ENCODE data around the gene IFIT1B. TPM values are rescaled to one million over a fixed set of nuclear protein-coding genes. Genes with fewer than 3 reads are reported as not detected.

Gene IFIT1B
- total and polyA plus RNA-seq, 10 of the 15 experiments (the other 5 are each of a cell fraction or from before 2014, with no cell fraction given): 0.04 TPM; not detected in 9

DNA sequence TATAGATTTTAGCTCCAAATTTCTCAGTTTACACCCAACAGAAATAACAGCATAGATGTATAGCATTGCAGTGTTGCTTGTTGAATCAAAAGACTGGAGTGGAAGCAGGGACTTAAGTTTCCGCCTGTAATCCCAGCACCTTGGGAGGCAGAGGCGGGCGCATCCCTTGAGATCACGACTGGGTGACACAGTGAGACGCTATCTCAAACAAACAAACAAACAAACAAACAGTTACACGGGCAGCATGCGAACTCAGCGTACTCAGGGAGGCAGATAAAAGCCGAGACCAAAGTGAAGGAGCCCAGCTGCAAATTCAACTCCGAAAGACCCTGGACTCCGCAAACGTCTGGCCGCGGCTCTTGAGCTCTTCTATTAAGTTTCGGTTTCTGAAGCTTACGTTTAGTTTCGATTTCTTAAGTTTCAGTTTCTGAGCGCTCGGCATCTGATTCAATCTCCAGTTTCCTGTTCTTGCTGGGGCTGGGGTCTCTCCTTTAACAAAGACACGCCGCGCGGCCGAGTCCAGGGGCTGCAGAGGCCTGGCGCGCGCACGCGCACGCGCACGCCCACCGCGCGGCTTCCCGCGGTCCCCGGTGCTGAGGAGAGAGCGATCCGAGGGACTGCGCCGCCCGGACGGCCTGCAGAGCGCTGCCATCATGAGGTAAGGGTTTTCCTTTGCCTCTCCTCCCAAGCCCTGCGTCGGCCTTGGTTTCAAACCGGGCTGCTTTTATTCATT, 36.5 kb downstream of the IFIT1B start, which contains the start of gene IFIT5 (continued):
- TF ChIP-seq, protein P1, sequence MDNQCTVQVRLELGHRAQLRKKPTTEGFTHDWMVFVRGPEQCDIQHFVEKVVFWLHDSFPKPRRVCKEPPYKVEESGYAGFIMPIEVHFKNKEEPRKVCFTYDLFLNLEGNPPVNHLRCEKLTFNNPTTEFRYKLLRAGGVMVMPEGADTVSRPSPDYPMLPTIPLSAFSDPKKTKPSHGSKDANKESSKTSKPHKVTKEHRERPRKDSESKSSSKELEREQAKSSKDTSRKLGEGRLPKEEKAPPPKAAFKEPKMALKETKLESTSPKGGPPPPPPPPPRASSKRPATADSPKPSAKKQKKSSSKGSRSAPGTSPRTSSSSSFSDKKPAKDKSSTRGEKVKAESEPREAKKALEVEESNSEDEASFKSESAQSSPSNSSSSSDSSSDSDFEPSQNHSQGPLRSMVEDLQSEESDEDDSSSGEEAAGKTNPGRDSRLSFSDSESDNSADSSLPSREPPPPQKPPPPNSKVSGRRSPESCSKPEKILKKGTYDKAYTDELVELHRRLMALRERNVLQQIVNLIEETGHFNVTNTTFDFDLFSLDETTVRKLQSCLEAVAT (IDR thresholded peaks at IDR 0.05): peak; percentile 24; the same call in 1 of the 2 replicates
- TF ChIP-seq ASH2L (IDR thresholded peaks at IDR 0.05; ENCODE audit: borderline replicate concordance, low read depth) (peak; percentile 95; the same call in 1 of the 2 replicates), IRF4 (IDR thresholded peaks at IDR 0.05; ENCODE audit: low read depth, low read length) (0 out of 2 replicates have a peak, but pooled peaks have one; percentile 38), RB1 (IDR thresholded peaks at IDR 0.05; ENCODE audit: borderline replicate concordance) (peak; percentile 34; the same call in 1 of the 2 replicates), EED (IDR thresholded peaks at IDR 0.05; ENCODE audit: low read depth) (no peak), CBX3 (IDR thresholded peaks at IDR 0.05; ENCODE audit: borderline replicate concordance, low read depth) (no peak), SRF (IDR thresholded peaks at IDR 0.05; ENCODE audit: low read depth in 2 of 2, low read length in 2 of 2) (no peak), RFX5 (IDR thresholded peaks at IDR 0.05; ENCODE audit: low read depth, low read length) (no peak), FOS (IDR thresholded peaks at IDR 0.05; ENCODE audit: borderline replicate concordance, extremely low read depth, insufficient read length) (no peak), POLR2A (IDR thresholded peaks at IDR 0.05; ENCODE audit: low read depth, low read length) (peak; percentile 57), TAF1 (IDR thresholded peaks at IDR 0.05; ENCODE audit: borderline replicate concordance, low read depth, low read length) (peak; percentile 62; the same call in 1 of the 2 replicates), SIN3A (IDR thresholded peaks at IDR 0.05; ENCODE audit: low read depth, low read length) (peak; percentile 0; the same call in 1 of the 2 replicates), ESRRA (IDR thresholded peaks at IDR 0.05; ENCODE audit: low read length) (no peak), NR2F1 (conservative IDR thresholded peaks at IDR 0.05) (no peak), ZBED1 (IDR thresholded peaks at IDR 0.05; ENCODE audit: borderline replicate concordance) (no peak), SMARCA5 (IDR thresholded peaks at IDR 0.05) (0 out of 2 replicates have a peak, but pooled peaks have one; percentile 54), TBL1XR1 (IDR thresholded peaks at IDR 0.05; ENCODE audit: low read depth, low read length) (no peak), MXI1 (IDR thresholded peaks at IDR 0.05; ENCODE audit: low read depth, low read length) (peak; percentile 37; the same call in 1 of the 2 replicates), LARP7 (IDR thresholded peaks at IDR 0.05) (peak; percentile 60; the same call in 1 of the 2 replicates), ATF7 (IDR thresholded peaks at IDR 0.05; ENCODE audit: low read depth) (peak; percentile 27; the same call in 1 of the 2 replicates)
- TF ChIP-seq, protein P2, sequence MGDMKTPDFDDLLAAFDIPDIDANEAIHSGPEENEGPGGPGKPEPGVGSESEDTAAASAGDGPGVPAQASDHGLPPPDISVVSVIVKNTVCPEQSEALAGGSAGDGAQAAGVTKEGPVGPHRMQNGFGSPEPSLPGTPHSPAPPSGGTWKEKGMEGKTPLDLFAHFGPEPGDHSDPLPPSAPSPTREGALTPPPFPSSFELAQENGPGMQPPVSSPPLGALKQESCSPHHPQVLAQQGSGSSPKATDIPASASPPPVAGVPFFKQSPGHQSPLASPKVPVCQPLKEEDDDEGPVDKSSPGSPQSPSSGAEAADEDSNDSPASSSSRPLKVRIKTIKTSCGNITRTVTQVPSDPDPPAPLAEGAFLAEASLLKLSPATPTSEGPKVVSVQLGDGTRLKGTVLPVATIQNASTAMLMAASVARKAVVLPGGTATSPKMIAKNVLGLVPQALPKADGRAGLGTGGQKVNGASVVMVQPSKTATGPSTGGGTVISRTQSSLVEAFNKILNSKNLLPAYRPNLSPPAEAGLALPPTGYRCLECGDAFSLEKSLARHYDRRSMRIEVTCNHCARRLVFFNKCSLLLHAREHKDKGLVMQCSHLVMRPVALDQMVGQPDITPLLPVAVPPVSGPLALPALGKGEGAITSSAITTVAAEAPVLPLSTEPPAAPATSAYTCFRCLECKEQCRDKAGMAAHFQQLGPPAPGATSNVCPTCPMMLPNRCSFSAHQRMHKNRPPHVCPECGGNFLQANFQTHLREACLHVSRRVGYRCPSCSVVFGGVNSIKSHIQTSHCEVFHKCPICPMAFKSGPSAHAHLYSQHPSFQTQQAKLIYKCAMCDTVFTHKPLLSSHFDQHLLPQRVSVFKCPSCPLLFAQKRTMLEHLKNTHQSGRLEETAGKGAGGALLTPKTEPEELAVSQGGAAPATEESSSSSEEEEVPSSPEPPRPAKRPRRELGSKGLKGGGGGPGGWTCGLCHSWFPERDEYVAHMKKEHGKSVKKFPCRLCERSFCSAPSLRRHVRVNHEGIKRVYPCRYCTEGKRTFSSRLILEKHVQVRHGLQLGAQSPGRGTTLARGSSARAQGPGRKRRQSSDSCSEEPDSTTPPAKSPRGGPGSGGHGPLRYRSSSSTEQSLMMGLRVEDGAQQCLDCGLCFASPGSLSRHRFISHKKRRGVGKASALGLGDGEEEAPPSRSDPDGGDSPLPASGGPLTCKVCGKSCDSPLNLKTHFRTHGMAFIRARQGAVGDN (IDR thresholded peaks at IDR 0.05): no peak
- TF ChIP-seq, protein P3, sequence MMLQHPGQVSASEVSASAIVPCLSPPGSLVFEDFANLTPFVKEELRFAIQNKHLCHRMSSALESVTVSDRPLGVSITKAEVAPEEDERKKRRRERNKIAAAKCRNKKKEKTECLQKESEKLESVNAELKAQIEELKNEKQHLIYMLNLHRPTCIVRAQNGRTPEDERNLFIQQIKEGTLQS (IDR thresholded peaks at IDR 0.05; ENCODE audit: borderline replicate concordance, extremely low read depth, low read depth, low read length): no peak
- TF ChIP-seq, protein P4, sequence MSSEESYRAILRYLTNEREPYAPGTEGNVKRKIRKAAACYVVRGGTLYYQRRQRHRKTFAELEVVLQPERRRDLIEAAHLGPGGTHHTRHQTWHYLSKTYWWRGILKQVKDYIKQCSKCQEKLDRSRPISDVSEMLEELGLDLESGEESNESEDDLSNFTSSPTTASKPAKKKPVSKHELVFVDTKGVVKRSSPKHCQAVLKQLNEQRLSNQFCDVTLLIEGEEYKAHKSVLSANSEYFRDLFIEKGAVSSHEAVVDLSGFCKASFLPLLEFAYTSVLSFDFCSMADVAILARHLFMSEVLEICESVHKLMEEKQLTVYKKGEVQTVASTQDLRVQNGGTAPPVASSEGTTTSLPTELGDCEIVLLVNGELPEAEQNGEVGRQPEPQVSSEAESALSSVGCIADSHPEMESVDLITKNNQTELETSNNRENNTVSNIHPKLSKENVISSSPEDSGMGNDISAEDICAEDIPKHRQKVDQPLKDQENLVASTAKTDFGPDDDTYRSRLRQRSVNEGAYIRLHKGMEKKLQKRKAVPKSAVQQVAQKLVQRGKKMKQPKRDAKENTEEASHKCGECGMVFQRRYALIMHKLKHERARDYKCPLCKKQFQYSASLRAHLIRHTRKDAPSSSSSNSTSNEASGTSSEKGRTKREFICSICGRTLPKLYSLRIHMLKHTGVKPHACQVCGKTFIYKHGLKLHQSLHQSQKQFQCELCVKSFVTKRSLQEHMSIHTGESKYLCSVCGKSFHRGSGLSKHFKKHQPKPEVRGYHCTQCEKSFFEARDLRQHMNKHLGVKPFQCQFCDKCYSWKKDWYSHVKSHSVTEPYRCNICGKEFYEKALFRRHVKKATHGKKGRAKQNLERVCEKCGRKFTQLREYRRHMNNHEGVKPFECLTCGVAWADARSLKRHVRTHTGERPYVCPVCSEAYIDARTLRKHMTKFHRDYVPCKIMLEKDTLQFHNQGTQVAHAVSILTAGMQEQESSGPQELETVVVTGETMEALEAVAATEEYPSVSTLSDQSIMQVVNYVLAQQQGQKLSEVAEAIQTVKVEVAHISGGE (CRISPR knock-in tag; IDR thresholded peaks at IDR 0.05): no peak
